A673 (cell line): ENCODE data around the gene ABHD16A.

Experiments
- CTCF ChIP-seq: fragments of 300-800, 200-600 bp; sonication (generic); conservative IDR thresholded peaks from 2 replicates; pipeline ENCODE4 v1.5.1; 2017; ENCODE audit warnings: low read depth, mild to moderate bottlenecking, antibody characterized with exemption, low read length, moderate library complexity, mixed read lengths
- EZH2 ChIP-seq: fragments of 200-600 bp; sonication (generic); IDR thresholded peaks from 2 replicates; pipeline ENCODE4 v1.6.1; 2017; ENCODE audit warnings: borderline replicate concordance, low read depth, mild to moderate bottlenecking, mixed read lengths, antibody characterized with exemption, low read length; ENCODE audit not compliant: poor library complexity, severe bottlenecking

GRCh38 chr6:31713991-31714684 lies 11.0 kb upstream of the ABHD16A start:
- no peak for TF ChIP-seq CTCF
- TF ChIP-seq EZH2: no peak
